Fibroblast of skin of scalp (primary cell): ENCODE results near the gene MISP.

Source experiments
- DNase-seq: peaks from one replicate; pipeline ENCODE4 v3.0.0-alpha.2; 2013

MISP gene

GRCh38 chr19:798415-799075 lies 47.6 kb downstream of the MISP start:
- DNase-seq, result no peak

- peak; percentile 67 for DNase-seq
Observed at GRCh38 chr19:799076-799881, 48.4 kb downstream of the MISP start.

- DNase-seq, result no peak
Observed at GRCh38 chr19:800360-801029, 49.6 kb downstream of the MISP start.

DNA sequence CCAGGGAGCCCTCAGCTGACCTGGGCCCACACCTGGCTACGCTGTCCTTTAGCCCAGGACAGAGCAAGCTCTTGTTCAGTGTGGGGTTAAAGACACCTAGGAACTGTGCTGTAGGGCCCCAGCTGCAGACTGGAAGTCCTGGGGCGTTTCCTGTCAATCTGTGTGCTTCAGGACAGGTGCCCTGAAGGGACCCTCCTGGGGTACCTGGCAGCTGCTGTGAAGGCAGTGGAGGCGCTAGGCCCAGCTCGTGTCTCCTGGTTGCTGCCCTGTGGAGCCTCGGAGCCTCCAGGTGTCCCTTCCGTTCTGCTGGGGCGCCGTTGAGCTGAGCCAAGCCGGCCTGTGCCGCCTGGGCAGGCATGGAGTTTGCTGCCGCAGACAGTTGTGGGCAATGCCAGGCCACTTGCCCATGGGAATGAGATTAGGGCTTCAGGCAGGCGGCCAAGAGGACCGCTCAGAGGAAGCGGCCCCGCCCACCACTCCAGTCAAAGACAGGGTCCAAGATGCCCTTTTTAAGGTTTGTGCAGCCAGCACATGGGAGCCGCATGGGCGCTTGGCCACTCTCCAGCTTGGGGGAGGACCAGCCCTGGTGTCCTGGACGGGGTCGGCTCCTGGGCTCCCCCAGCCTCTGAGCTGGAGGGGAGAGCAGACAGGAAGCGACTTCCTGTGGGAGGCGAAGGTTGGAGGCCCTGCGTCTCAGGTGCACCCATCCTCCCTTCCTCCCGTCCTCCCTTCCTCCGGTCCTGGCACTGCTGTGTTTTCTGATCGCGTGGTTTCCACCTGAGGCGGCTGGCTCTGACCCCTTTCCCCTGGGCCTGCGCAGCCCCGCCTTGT lies 50.3 kb downstream of the MISP start:
- DNase-seq, result peak; percentile 40

- no peak for DNase-seq
Observed at GRCh38 chr19:801861-802497, 51.1 kb downstream of the MISP start.

- DNase-seq, result no peak
Observed at GRCh38 chr19:802498-803098, 51.7 kb downstream of the MISP start.

DNA sequence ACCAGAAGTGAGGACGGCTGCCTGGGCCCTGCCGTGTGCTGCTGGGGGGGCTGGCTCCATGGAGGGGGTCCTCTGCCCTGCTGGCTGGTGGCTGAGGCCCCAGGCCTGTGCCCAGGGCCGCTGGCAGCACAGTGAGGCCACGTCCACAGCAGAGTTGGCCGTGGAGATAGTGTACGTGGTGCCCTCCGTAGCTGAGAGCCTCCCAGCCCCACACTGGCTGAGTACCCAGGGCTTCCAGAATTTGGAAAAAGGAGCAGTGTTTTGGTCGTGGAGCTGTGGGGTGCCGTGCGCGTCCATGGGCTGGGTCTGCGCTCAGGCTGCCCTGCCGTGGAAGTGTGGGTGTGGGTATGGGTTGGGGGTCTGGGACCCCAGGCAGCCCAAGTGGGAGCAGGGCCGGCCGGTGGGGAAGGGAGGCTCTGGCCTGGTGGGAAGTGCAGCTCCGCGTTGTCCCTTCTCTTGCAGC lies 52.2 kb downstream of the MISP start:
- DNase-seq, result no peak

GRCh38 chr19:803686-804418 lies 52.9 kb downstream of the MISP start:
- DNase-seq, result no peak

GRCh38 chr19:804419-805165 lies 53.7 kb downstream of the MISP start:
- DNase-seq, result no peak

DNA sequence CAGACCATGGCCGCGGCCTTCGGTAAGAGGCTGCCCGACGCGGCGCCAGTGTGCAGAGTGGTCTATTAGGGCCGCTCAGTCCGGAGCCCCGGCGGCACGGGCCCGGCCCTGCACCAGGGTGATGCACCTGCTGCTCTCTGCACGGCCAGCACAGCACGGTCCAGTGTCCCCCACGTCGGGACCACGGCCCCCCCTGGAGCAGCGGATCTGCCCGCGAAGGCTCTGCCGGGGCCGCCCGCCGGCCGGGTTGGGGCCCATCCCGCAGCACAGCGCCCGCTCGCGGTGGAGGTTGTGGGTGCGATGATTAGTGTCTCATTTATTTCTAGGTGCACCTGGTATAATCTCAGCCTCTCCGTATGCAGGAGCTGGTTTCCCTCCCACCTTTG lies 54.2 kb downstream of the MISP start:
- DNase-seq, result no peak

DNA sequence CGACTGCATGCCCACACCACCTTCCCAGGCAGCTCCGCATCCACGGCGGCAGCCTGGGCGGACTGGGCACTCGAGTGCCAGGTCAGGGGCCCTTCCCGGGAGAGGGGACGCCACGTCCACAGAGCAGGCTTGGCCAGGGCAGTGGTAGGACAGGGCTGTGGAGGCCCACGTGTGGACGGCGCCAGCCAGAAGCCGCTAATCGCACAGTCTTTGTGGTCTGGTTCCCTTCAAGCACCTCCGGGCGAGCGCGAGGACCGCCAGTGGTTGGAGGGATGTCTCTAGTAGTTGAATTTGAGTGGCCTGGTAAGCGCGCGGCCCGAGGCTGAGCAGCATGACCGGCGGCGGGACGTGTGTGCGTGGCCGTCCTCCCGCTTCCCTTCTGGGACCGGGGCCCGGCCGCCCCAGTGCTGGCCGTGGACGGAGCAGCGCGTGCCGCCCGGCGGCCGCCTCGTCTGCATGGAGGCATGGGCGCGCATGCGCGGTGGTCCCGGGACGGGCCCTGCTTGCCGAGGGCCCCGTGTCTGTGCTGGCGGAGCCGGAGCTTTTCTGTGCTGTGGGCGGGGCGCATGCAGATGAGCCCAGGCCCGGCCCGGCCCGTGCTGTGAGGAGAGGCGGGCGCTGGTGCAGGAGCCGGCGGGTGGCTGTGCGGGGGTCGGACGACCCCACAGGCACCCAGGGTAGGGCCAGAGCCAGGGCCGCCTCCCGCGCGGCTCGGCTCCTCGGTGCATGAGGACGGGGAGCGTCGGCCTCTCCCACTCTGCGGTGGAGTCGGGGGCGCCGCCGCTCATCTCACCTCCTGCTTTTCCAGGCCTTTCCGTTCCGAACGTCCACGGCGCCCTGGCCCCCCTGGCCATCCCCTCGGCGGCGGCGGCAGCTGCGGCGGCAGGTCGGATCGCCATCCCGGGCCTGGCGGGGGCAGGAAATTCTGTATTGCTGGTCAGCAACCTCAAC lies 55.0 kb downstream of the MISP start:
- no peak for DNase-seq

DNA sequence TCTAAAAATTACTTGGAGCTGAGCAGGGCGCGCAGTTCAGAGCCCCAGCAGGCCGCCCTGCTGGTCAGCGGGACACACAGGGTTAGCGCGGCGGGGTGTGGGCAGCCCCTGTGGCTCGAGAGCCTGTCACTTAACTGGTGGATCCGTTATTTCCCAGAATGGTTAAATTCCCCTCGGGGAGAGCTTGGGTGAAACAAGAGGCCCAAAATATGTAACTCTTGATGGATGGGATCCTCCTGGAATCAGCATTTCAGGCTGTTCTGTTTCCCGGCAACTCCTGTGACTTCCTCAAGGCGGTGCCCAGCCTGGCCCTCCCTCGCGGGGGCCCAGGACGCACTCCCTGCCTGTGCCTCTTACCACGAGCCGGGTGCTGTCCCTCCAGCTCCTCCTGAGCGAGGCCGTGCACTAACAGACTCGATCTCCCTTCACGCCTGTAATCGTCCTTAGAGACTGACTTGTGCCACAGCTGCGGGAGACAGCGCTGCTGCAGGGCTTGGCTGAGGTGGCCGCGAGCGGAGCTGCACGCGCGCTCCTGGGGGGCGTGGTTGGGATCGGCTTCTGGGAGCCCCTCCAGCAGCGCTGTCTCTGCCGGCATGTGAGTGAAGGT lies 56.0 kb downstream of the MISP start:
- no peak for DNase-seq

DNA sequence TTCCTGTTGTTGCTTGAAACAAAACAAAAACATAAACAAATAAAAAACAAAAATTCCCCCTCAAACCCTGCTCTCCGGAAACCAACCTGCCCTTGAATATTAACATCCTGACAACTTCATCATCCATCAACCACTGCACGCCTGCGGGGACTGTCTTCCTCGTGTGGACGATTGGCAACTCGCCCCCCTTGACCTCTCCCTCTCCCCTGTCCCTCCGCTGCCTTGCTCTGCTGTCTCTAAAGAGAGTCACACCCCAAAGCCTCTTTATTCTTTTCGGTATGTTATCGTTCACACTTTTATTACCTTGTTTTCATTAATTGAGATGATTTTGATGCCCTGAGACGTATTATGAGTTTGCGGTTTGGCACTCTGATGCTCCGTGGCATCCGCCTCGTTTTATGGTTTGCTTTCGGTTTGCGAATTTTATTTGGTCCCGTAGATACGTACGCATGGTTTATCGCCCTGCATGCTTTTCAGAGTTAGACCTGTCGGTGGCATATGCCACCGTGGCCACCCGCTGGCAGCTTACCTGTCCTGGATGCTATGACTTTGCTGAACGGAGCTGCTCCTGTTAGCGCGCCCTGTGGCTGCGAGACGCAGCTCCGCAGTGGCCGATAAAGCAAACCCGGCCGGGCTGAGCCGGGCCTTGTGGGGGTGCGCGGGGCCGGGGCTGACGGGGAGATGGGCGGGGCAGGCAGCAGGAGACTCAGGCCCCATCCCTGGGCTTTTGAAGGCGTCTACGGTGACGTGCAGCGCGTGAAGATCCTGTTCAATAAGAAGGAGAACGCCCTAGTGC lies 56.9 kb downstream of the MISP start:
- no peak for DNase-seq

DNA sequence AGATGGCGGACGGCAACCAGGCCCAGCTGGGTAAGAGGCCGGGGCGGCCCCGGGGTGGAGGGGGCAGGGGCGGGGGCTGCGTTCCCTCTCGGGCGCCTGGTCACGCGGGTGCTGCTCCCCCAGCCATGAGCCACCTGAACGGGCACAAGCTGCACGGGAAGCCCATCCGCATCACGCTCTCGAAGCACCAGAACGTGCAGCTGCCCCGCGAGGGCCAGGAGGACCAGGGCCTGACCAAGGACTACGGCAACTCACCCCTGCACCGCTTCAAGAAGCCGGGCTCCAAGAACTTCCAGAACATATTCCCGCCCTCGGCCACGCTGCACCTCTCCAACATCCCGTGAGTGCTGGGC lies 57.5 kb downstream of the MISP start:
- no peak for DNase-seq

DNA sequence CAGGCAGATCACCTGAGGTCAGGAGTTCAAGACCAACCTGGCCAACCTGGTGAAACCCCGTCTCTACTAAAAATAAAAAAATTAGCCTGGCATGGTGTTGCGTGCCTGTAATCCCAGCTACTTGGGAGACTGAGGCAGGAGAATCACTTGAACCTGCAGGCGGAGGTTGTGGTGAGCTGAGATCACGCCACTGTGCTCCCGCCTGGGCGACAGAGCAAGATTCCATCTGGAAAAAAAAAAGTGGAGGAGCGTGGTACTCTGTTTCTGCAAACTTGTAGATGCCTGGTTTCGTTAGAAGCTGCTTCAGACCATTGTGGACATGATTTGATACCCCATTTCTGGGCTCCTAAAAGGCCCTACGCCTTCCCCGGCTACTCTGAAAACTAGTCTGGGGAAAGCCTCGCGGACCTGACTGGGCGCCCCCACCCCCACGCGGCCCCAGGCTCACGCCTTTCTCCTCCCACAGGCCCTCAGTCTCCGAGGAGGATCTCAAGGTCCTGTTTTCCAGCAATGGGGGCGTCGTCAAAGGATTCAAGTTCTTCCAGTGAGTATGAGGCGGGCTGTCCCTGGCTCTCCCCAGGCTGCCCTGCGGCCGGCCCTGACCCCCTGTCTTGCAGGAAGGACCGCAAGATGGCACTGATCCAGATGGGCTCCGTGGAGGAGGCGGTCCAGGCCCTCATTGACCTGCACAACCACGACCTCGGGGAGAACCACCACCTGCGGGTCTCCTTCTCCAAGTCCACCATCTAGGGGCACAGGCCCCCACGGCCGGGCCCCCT lies 59.4 kb downstream of the MISP start:
- no peak for DNase-seq

- no peak for DNase-seq
Observed at GRCh38 chr19:810883-811489, 60.1 kb downstream of the MISP start.
